GM12878 (cell line): Measurements from ENCODE around the gene TMPRSS13.

Experiments used
- BMI1 ChIP-seq: fragments of 450-650 bp; IDR thresholded peaks from 2 replicates; pipeline ENCODE4 v1.6.1; 2016; ENCODE audit warnings: mild to moderate bottlenecking, moderate library complexity, borderline replicate concordance
- CEBPB ChIP-seq, 2 experiments: fragments of 150-350 bp in 1 of 2; IDR thresholded peaks; 2 replicates each; pipeline ENCODE4 v1.6.1; 2012 to 2014; ENCODE audit warnings: low read depth in 2 of 2, low read length in 2 of 2, borderline replicate concordance in 1 of 2, inconsistent platforms in 1 of 2
- CTCF ChIP-seq, 3 experiments: IDR thresholded peaks in 2 of 3; conservative IDR thresholded peaks in 1 of 3; 2 replicates each; pipeline ENCODE4 v1.5.1; 2011; ENCODE audit warnings: low read depth in 3 of 3, low read length in 3 of 3, mild to moderate bottlenecking in 3 of 3, control low read depth in 2 of 3, moderate library complexity in 2 of 3, inconsistent platforms in 1 of 3, mixed read lengths in 1 of 3; ENCODE audit not compliant: control insufficient read depth in 2 of 3, insufficient read depth in 1 of 3; ENCODE audit errors: extremely low read depth in 1 of 3
- HDAC2 ChIP-seq: fragments of 200-600 bp; sonication (generic); IDR thresholded peaks from 2 replicates; pipeline ENCODE4 v1.6.1; 2017
- RFX5 ChIP-seq: IDR thresholded peaks from 2 replicates; pipeline ENCODE4 v1.6.1; 2011; ENCODE audit warnings: low read depth, low read length, improper control_type of control experiment
- ZNF274 ChIP-seq: IDR thresholded peaks from one replicate; pipeline ENCODE4 v1.8.0; 2011; ENCODE audit not compliant: insufficient read length, insufficient read depth

GRCh38 chr11:117946156-117946841, 17.1 kb upstream of the TMPRSS13 start:
- TF ChIP-seq BMI1 (no peak), RFX5 (no peak), CEBPB (IDR thresholded peaks at IDR 0.05; ENCODE audit: borderline replicate concordance in 1 of 2, low read depth in 2 of 2, low read length in 2 of 2) (no peak), CTCF (IDR thresholded peaks at IDR 0.05 in 2 of 3, conservative IDR thresholded peaks at IDR 0.05 in 1 of 3; ENCODE audit: control insufficient read depth in 2 of 3, extremely low read depth in 1 of 3, insufficient read depth in 1 of 3, low read depth in 3 of 3, low read length in 3 of 3) (no peak), HDAC2 (no peak), ZNF274 (no peak)
